NAMALWA (cell line): Measurements from ENCODE around the gene ACOXL.

Experiments used
- DNase-seq: peaks from one replicate; pipeline ENCODE4 v3.0.0-alpha.2; 2015; ENCODE audit warnings: low spot score

The ACOXL gene

DNA sequence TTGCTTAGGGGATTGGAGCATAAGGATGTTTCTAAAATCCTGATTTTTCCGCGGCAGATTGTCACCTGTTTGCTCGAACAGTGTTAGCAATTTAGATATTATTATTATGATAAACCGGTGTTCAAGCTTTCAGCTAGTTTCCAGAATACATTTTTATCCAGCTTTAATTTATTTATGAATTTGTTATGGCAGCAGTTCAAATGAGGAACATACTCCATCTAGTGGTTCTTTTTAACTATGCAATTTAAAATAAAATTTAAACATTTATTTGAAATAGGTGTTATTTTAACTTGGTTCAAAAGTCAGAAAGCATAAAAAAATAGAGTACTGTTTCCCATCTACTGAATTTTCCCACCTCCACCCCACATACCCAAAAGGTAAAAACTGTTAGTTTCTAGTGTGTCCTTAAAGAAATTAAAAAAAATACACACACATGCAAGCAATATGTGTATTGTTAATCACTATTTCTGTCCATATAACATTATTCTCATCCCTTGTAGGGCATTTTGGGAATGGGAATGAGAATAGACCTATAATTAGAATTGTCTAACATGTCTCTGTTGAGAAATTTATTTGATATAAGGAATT, 23.2 kb downstream of the ACOXL start:
- peak; percentile 22 for DNase-seq

DNA sequence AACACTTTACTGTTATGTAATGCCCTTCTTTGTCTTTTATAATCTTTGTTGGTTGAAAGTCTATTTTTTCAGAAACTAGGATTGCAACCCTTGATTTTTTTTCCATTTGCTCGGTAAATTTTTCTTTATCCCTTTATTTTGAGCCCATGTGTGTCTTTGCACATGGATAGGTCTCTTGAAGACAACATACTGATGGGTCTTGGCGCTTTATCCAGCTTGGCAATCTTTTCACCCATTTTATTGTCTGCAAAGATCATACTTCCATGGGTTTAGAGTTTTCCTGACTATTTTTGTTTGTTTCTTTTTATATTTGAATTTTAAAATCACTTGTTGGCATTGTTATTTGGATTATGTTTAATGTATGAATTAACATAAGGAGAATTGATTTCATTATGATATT, 27.0 kb downstream of the ACOXL start:
- no peak for DNase-seq

DNA sequence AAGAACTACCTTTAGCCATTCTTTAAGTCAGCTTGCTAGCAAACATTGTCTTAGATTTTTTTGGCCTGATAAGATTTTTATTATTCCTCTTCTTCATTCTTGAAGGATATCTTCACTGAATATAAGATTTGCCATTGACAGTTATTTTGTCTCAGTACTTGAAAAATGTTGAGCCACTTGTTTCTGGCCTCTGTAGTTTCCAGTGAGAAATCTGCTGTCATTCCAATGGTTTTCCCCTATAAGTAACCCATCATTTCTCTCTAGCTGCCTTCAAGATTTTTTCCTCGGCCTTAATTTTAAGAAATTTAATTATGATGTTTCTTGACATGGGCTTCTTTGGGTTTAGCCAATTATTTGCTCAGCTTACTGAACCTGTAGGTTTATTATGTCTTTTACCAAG, 32.6 kb downstream of the ACOXL start:
- DNase-seq, result no peak

DNA sequence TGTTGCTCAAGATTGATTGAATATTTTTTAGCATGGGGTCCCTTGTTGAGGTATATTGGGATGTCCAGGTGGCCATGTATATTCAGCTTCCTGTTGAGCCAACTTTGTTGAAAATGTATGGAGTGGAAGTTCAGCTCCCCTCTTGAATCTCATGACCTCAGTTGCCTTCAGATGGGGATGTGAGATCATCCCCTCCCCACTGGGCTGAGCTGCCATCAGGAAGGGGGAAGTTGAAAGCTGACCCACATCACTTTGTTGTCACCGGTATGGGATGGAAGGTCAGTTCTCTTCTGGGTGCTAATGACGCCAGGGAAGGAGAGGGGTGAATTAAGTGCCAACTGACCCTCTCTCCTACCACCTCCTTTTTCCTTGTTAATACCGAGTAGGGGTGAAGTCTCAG, 33.9 kb downstream of the ACOXL start:
- DNase-seq, result no peak

DNA sequence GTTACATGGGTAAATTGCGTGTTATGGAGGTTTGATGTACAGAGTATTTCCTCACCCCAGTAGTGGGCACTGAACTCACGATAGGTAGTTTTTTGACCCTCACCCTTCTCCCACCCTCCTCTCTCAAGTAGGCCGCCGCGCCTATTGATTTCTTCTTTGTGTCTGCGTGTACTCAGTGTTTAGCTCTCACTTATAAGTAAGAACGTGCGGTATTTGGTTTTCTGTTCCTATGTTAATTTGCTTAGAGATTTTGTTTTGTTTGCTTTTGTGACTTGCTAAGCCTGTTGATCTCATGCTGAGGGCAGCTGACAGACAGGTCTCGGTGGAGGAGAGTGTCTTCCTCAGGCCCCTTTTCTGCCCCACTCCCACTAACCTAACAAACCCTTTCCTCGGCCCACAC, 36.2 kb downstream of the ACOXL start:
- DNase-seq, result no peak

DNA sequence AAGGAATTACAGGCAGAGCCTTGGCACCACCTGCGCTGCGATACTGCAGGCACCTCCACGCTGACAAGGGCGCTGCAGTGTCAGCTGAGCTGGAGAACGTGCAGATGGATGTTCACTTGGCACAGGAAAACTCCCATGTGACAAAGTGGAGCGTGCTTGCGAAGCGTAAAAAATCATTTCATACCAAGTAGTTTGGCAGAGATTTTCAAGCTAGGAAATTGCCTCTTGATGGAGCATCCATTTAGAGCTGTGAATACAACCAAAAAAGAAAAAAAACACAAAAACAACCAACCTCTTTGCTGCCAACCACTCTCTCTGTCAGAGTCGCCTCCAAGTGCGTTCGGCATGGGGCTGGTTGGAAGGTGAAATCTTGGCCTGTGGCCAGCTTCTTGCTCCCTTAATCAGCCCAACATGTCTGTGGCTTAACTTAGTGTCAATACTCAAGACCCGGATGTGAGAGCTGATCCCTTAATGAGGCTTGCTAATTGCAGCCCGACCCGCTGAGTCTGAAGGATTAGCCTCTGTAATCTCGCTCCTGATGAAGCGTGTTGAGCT, 38.1 kb downstream of the ACOXL start:
- no peak for DNase-seq

DNA sequence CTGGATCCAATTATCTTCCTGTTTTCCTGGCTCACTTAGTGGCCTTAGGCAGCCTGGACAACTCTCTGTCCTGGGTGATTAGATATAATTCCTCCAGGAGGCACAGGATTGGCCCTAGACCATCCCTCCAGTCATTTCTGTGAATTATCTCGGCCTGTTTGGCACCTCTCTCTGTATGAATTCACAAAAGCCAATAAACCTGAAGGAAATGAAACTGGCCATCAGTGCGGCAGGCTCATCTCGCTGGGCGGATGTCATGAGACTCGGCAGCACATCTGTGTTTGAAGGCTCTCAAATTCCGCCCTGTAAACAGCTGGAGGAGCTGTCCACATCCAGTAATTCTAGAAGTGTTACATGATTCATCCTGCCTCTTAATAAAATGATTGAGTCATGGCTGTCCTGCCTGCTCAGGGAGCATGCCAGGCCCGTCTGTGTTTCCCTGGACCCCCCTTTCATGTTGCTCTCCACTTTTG, 38.6 kb downstream of the ACOXL start:
- no peak for DNase-seq

DNA sequence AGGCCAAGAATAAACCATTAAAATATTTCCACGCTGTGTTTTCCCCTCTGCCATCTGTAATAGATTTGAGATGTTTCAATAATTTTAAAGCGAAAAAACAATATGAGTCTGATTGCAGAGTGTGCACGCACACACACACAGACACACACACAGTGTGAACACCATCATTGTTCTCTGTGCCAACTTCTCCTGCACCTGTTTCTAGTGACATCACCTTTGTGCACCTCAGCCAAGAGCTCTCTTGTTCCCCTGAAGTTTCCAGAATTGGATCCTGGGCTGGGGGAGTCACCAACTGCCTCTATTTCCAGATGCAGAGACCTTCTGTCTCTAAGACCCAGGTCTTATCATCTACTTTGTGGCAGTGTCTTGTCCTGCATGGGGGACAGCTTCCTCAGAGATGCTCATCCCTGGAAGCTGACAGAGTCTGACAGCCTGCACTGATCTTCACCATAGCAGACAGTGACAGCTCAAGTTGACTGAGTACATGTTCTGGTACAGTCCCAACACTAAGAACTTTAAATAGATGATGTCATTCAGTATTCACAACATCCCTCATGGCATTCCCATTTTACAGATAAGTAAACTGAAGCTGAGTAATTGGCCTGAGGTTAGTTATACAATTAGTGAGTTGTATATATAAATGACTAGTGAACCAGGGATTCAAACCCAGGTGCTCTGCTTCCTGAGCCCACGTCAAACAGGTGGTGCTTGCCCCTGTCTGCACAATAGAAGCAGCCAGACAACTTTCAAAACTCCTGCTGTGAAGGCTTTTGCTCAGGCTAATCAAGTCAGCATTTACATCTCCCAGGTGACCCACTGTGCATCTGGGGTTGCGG, 39.4 kb downstream of the ACOXL start:
- DNase-seq, result no peak

DNA sequence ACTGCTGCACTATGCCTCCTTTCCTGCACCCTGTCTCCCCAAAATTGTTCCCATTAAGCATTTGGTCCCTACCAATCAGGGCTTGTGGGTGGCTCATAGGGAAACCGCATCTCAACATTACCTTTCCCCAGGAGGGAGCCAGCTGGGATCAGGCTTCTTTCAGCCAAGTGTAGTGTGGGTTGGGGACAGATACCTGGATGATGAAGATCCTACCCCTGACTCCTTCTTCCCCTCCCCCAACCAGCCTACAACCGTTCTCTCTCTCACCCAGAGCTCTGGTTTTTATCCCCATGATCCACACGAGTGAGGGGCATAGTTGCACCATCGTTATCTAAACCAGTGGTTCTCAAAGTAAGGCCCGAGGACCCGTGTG, 40.0 kb downstream of the ACOXL start:
- no peak for DNase-seq

DNA sequence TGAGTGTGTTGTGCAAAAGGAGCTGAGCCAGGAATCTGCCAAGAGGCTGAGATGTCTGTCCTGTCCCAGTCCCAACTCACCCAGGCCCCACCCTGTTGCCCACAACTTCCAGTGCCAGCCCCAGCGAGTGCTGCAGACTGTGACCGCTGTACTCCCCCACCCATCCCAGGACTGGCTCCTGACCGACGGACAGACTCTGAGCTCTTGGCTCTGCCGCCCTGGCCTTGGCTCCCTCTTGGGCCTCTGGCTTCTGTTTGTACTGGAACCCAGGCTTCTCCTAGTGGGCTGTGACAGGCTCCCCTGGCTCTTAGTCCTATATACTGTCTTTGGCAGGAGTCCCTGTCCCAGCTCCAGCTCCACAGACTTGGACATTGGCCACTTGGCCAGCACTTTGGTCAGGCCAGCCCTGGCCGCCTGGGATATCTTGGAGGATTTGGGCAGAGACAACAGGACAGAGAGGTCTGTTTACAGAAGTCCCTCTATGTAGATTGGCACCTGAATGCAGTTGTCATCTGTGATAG, 41.1 kb downstream of the ACOXL start:
- DNase-seq, result no peak

DNA sequence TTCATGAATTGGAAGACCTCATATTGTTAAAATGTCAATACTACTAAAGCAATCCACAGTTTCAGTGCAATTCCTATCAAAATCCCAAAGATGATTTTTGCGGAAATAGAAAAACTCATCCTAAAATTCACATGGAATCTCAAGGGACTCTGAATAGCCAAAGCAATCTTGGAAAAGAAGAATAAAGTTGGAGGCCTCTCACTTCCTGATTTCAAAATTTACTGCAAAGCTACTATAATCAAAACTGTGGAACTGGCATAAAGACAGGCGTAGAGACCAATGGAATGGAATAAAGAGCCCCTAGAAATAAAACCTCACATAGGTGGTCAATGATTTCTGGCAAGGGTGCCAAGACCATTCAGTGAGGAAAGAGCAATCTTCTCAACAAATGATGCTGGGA, 42.3 kb downstream of the ACOXL start:
- DNase-seq, result no peak

DNA sequence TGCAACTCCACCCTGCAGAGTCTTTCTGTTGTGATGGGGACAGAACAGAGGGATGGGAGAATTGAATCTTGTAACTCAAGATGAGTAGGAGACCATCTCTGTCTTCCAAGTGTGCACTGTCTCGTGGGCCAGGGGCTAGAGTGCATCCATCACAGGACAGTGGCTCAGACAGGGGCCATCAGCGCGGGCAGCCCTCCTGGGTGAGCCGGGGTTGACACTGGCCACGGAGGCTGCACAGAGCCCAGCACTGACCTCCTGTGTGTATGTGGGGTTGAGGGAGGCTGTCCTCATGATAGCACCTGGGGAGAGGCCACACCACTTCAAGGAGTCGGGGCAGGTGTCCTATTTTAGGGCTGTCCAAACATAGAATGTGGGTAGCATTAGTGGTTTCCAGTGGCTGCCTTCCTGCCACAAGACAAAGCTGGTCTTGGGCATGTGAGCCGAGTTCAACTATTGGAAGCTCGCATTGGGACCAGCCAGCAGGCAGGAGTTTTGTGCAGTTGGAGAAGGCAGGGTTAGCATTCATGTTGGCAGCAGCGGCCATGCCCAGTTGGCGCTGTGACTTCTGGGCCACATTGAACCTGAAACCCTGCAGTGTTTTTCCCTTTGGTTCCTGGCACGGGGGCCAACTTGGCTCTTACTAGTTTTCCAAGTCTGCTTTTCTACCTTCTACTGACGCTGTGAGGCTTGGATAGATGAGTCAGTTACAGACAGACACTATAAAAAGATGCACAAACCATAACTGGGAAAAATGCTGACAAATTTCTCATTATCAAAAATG, 45.3 kb downstream of the ACOXL start:
- no peak for DNase-seq

DNA sequence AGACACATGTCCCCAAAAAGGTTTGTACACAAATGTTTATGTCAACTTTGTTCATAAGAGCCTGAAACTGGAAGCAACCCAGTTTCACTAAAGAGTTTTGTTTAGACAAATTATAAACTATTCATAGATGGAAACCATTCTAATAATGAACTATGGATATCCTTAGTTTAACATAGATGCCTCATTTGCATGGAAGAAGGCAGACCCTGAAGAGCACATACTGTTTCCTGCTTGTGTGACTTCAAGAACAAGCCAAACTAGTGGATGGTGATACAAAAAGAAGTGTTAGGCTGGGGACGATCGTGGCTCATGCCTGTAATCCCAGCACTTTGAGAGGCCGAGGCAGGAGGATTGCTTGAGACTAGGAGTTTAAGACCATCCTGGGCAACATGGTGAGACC, 48.1 kb downstream of the ACOXL start:
- no peak for DNase-seq

DNA sequence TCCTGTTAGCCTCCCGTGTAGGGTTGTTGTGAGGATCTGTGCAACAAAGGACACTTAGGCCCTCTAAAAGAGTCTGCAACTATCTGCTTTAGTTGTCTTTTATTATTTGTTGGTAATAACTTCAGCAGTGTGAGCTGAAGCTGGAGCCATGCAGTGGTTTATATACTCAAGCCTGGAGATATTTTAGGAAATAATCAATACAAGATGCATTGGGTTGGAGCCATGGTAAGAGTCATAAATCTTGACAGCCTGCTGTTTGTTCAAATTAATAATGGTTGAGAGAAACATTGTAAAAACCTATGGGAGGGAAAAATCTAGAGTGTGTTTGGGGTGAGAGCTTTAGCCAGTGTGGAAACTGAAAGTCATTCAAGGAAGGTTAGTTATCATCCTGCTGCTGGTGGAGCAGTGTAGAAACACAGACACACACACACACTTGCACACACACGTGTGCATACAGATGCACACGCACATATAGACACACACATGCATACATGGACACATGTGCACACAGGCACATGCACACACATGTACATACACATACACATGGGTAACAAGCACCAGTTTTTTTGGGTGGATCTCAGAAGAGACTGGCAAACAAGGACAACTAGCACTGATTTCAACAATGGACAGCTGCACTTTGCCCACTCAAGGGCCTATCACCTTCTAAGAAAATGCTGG, 51.0 kb downstream of the ACOXL start:
- no peak for DNase-seq

DNA sequence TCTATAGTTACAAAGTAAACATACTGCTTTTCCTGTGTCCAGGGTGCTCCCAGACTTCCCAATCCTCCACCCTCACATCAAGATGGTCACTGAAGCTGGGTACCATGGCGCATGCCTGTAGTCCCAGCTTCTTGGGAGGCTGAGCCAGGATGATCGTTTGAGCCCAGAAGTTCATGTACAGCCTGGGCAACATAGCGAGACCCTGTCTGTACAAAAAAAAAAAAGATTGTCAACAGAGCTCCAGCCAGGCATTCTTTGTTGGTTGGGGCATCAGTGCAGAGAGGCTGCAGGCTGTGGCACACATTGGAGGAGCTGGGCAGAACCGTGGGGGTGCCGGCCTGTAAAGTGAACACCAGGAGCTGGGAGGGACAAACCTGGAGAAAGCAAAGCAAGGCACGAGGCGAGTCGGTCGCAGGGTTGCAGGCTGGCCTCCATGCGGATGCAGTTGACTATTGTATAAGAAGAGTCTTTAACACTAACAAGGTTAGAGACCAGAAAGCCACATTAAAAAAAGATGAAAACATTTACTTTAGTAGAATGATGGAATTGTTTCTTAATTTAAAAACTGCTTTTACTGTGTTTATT, 51.8 kb downstream of the ACOXL start:
- DNase-seq, result no peak

DNA sequence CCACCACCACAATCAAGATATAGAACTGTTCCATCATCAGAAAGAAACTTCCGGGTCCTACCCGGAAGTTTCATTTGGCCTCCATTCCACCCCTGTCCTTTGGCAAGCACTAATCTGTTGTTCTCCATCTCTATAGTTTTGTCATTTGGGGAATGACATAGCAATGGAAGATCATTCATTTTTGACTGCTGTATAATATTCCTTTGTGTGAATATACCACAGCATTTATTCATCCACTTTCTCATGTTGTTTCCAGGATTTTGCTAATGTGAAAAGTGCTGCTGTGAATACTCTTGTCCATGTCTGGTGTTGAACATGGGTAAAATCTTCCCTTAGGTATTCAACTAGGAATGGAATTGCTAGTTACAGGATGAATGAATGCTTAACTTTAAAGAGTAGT, 53.1 kb downstream of the ACOXL start:
- no peak for DNase-seq

DNA sequence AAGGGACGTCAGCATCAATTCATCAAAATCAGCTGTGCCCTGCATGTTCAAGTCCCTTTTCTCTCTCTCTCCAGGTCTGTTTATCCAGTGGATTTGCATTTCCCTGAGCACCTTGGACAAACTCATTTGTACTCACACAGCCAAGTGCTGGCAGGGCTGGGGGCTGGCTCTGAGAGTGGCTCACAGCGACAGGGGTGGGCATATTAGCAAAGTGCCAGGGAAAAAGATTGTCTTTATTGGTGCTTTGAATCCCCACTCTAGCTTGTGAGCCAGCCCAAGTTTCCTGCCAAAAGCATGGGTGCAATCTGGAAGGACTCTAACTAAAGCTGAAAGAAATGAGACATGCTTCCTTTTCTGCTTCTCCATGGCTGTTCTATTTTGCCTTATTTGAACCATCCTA, 56.6 kb downstream of the ACOXL start:
- no peak for DNase-seq

DNA sequence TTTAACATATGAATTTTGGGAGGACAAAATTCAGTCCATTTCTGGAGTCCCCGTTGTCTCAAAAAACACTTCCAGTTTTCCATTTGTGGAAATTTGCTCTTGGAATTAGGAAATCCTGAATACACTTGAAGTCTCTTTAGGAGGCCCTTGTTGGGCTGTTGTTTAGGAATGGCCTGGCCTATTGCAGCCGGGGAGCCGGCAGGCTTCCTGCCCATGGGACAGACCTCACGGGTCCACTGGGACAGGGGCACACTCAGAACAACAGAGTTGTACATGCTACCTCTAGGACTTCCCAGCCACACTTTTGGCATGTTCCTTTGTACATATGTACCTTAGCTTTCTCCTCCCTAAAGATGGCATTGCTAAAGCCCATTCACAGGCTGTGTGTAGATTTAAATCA, 57.3 kb downstream of the ACOXL start:
- no peak for DNase-seq

DNA sequence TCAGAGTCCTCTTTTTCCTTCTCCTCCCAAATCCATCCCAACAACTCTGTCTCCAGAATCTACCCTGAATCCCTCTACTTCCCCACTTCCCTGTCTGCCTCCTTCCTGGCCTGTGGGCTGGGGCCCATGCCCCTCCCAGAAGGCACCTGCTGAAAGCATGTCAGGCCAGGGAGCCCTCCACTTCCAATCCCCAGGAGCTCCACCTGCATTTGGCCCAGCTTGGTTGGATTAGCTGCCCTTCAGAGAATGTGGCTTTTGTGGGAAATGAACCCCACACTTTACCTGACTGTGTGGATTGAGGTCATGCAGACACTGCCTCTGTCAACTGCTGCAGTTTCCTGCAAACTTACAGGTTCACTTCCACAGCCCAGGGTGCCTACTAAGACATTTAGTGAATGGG, 58.5 kb downstream of the ACOXL start:
- DNase-seq, result no peak

DNA sequence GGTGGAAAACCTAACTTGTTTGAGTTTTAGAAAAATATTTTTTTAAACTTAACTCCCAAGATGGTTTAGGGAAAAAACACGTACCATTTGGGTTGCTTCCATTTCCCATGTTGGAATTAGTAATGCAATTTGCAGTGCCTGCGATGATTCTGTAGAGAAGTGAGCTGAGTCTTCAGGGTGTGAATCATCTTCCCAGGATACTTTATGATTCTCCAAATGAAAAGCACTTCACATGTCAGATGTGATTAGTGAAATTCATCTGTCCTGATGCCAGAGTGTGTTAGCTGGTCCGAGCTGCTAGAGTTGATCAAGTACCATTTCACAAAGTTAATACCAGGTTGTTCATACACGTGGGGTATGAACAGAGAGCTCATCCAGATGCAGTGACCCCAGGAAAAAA, 59.1 kb downstream of the ACOXL start:
- DNase-seq, result no peak

DNA sequence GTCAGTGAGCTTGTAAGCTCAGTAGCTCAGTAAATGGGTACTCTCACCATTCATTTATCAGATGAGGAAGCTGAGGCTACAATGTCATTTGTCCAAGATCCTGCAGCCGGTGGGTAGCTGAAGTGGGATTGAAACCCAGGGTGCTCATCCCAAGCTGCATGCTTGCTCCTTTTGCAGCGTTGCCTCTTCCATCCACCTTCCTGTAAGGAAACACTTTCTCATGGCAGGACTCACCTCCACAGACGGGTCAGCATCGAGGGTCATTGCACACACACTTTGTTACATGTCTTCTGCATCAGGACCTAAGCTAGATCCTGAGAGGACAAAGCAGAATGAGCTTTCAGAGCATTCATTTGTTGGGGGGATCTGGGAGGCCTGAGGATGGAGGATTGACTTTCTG, 60.7 kb downstream of the ACOXL start:
- DNase-seq, result no peak

DNA sequence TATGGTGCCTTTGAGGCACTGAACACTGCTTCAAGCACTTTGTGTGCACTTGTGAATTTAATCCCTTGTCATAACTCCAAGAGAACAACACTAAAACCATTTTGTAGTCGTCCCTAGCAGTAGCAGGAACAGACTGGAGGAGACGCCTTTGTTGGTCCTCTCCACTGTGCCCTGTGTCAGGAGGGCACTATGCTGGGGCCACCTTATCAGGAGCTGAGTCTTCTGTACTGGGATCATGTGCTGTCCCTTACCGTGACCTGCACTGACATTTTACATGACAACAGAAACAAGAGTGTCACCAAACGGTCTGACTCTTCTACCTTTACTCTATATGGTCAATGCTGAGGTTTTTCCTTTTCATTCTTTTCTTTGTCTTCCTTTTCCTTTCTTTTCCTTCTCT, 62.0 kb downstream of the ACOXL start:
- no peak for DNase-seq
